ENCODE results near the gene WFIKKN1. TPM values are rescaled to one million over a fixed set of nuclear protein-coding genes. Genes with fewer than 3 reads are reported as not detected.
A peak's percentile ranks its signal among the peaks of the same experiment; 100 is the strongest.

Gene WFIKKN1
- total and polyA plus RNA-seq, 8 donors, result 0.11 to 1.4 (median 0.52) TPM

GRCh38 chr16:634996-635395 lies 4.2 kb downstream of the WFIKKN1 start:
- no peak overlapping the region for H3K27ac ChIP-seq
- no peak for TF ChIP-seq CTCF (IDR thresholded peaks at IDR 0.05)
- H3K27me3 ChIP-seq, result peaks cover 0 to 6% of the 10 kb centered on the region in 2 donors
- H3K9me3 ChIP-seq, result no peaks in the 10 kb centered on the region
- ATAC-seq (no peak), DNase-seq (no peak)
- H3K4me1 ChIP-seq, result peaks cover 12 to 41% of the 10 kb centered on the region in 2 donors
- intact Hi-C loops (cut with DNase I), result no loop called here
- peak overlapping the region; percentile 81 to 89 for H3K4me3 ChIP-seq
- peaks cover 0 to 21% of the 10 kb centered on the region in 2 donors for H3K36me3 ChIP-seq

GRCh38 chr16:635573-636205 lies 4.9 kb downstream of the WFIKKN1 start:
- TF ChIP-seq CTCF (IDR thresholded peaks at IDR 0.05), result no peak
- no peak for ATAC-seq
- intact Hi-C loops (cut with DNase I), result no loop called here

GRCh38 chr16:636206-637080 lies 5.7 kb downstream of the WFIKKN1 start, which contains the start of gene METTL26:
METTL26 (minus strand) TSS chr16:636305; CDS start chr16:636290, 15 bp downstream.
- Histone ChIP-seq H3K27me3 (no peaks in the 10 kb centered on the region), H3K27ac (peak within 1 kb of the TSS; percentile 94 to 98), H3K4me1 (peaks cover 5 to 29% of the 10 kb centered on the region in 2 donors), H3K36me3 (peaks cover 0 to 21% of the 10 kb centered on the region in 2 donors), H3K9me3 (no peaks in the 10 kb centered on the region), H3K4me3 (peak within 1 kb of the TSS; percentile 81 to 89)
- intact Hi-C loops (cut with DNase I), result no loop called here
- ATAC-seq (peak; percentile 92), DNase-seq (peak; percentile 92 to 98 (median 96))
- no peak for TF ChIP-seq CTCF (IDR thresholded peaks at IDR 0.05)

More at GRCh38 chr16:635573-636205, 4.9 kb downstream of the WFIKKN1 start:
- DNase-seq, result no peak
- Histone ChIP-seq H3K9me3 (no peaks in the 10 kb centered on the region), H3K36me3 (peaks cover 0 to 21% of the 10 kb centered on the region in 2 donors), H3K27ac (peak overlapping the region; percentile 94 to 98), H3K27me3 (peaks cover 0 to 6% of the 10 kb centered on the region in 2 donors), H3K4me3 (peak overlapping the region; percentile 81 to 89), H3K4me1 (peaks cover 12 to 34% of the 10 kb centered on the region in 2 donors)

- intact Hi-C loops (cut with DNase I), result no loop called here
- ATAC-seq (peak; percentile 86), DNase-seq (peak in 3 of 4 donors; percentile 93 to 95 (median 94))
- no peak for TF ChIP-seq CTCF (IDR thresholded peaks at IDR 0.05)
- Histone ChIP-seq H3K4me1 (peaks cover 5 to 33% of the 10 kb centered on the region in 2 donors), H3K4me3 (peak overlapping the region; percentile 81 to 89), H3K9me3 (no peaks in the 10 kb centered on the region), H3K27me3 (no peaks in the 10 kb centered on the region), H3K36me3 (peaks cover 0 to 21% of the 10 kb centered on the region in 2 donors), H3K27ac (peak overlapping the region; percentile 94 to 98)
Observed at GRCh38 chr16:637081-638018, 6.6 kb downstream of the WFIKKN1 start.

Data from left lung (tissue), 10 donors.